GM18870 (cell line): ENCODE results near the gene RSL1D1.
"Not testable (repeated sequence)": the region's sequence is repeated elsewhere in the genome, so short reads cannot be mapped to it uniquely, and the experiment has no call there.

Experiments used
- ATAC-seq: cut with Tn5 transposase; IDR thresholded peaks from one replicate; pipeline ENCODE4 v1.9.1; 2021; ENCODE audit warnings: moderate library complexity; ENCODE audit not compliant: unreplicated experiment

Gene RSL1D1

GRCh38 chr16:11799017-11799381, 52.3 kb downstream of the RSL1D1 start:
- no peak for ATAC-seq

- ATAC-seq: no peak
Observed at GRCh38 chr16:11797957-11798299, 53.4 kb downstream of the RSL1D1 start.

- ATAC-seq: peak; percentile 89
Observed at GRCh38 chr16:11797166-11797956, 54.0 kb downstream of the RSL1D1 start, which contains the start of gene ZC3H7A. Gene ZC3H7A (minus strand): TSS chr16:11797258. CDS start chr16:11782354, 14,904 bp downstream.

GRCh38 chr16:11796227-11797165, 54.8 kb downstream of the RSL1D1 start:
- no peak for ATAC-seq

GRCh38 chr16:11795887-11796226, 55.5 kb downstream of the RSL1D1 start:
- ATAC-seq: no peak

- ATAC-seq: no peak
Observed at GRCh38 chr16:11794996-11795886, 56.1 kb downstream of the RSL1D1 start.

- no peak for ATAC-seq
Observed at GRCh38 chr16:11794447-11794846, 56.9 kb downstream of the RSL1D1 start.

- no peak for ATAC-seq
Observed at GRCh38 chr16:11793840-11794239, 57.5 kb downstream of the RSL1D1 start.

- ATAC-seq: no peak
Observed at GRCh38 chr16:11792410-11793241, 58.7 kb downstream of the RSL1D1 start.

GRCh38 chr16:11791144-11791828, 60.1 kb downstream of the RSL1D1 start:
- no peak for ATAC-seq

- ATAC-seq: no peak
Observed at GRCh38 chr16:11788914-11789313, 62.4 kb downstream of the RSL1D1 start.

- not testable (repeated sequence) for ATAC-seq
Observed at GRCh38 chr16:11784980-11785599, 66.3 kb downstream of the RSL1D1 start.

GRCh38 chr16:11784381-11784780, 67.0 kb downstream of the RSL1D1 start:
- ATAC-seq: not testable (repeated sequence)

- ATAC-seq: no peak
Observed at GRCh38 chr16:11784038-11784369, 67.3 kb downstream of the RSL1D1 start.
